GM12878 (cell line): ENCODE measurements around the gene CCN6. TPM values are rescaled to one million over a fixed set of nuclear protein-coding genes. Genes with fewer than 3 reads are reported as not detected.

Experiments used
- FOS ChIP-seq: IDR thresholded peaks from 3 replicates; pipeline ENCODE4 v1.6.1; 2011; ENCODE audit warnings: borderline replicate concordance; ENCODE audit not compliant: insufficient read length; ENCODE audit errors: extremely low read depth
- GABPA ChIP-seq: IDR thresholded peaks from 2 replicates; pipeline ENCODE4 v1.6.1; 2014; ENCODE audit warnings: antibody characterized with exemption, low read depth, mild to moderate bottlenecking, inconsistent platforms
- IKZF1 ChIP-seq: fragments of 450-650 bp; conservative IDR thresholded peaks from 2 replicates; pipeline ENCODE4 v1.6.1; 2017; ENCODE audit warnings: antibody characterized with exemption, mild to moderate bottlenecking
- NRF1 ChIP-seq: conservative IDR thresholded peaks from 2 replicates; pipeline ENCODE4 v1.6.1; 2011; ENCODE audit warnings: mild to moderate bottlenecking, low read depth, low read length, improper control_type of control experiment
- PAX5 ChIP-seq: IDR thresholded peaks from 2 replicates; pipeline ENCODE4 v1.6.1; 2011; ENCODE audit warnings: low read depth, low read length, borderline replicate concordance
- STAT1 ChIP-seq: fragments of 450-650 bp; conservative IDR thresholded peaks from 2 replicates; pipeline ENCODE4 v1.6.1; 2014; ENCODE audit warnings: antibody characterized with exemption, mild to moderate bottlenecking
- polyA plus RNA-seq, 11 experiments: library from polyadenylated mRNA; depleted of rRNA in 4 of 11; unstranded in 6 of 11; stranded (reverse) in 5 of 11; fragments of >200 nt; fragmentation: Nextera tagmentation in 4 of 11; fragmentation: Illumina TruSeq in 1 of 11; extraction: Ambion mirVana in 4 of 11; extraction: Trizol in 1 of 11; gene quantifications; 1 replicate in 1 of 11; 2 replicates in 10 of 11; pipeline versions ENCODE4 v1.2.1 to v1.2.3, GENCODE V29; 2011 to 2016; ENCODE audit warnings: inconsistent platforms in 2 of 11, missing spikeins in 2 of 11, low read depth in 1 of 11
- total RNA-seq, 4 experiments: library from RNA; depleted of rRNA in 3 of 4; stranded (reverse); fragments of >200 nt in 3 of 4; fragmentation: Illumina TruSeq in 1 of 4; extraction: Trizol in 1 of 4; gene quantifications; 2 replicates each; pipeline versions ENCODE4 v1.2.1 to v1.2.3, GENCODE V29; 2013 to 2021
- TF ChIP-seq, protein P1 (sequence below): IDR thresholded peaks from 2 replicates; pipeline ENCODE4 v1.6.1; 2012; ENCODE audit warnings: low read depth, low read length, improper control_type of control experiment
- TF ChIP-seq, protein P2 (sequence below): IDR thresholded peaks from 2 replicates; pipeline ENCODE4 v1.6.1; 2011; ENCODE audit warnings: borderline replicate concordance, low read depth, mild to moderate bottlenecking, moderate library complexity, mixed read lengths, low read length; ENCODE audit not compliant: insufficient read depth; ENCODE audit errors: extremely low read length
- TF ChIP-seq, protein P3 (sequence below): fragments of 450-650 bp; IDR thresholded peaks from 2 replicates; pipeline ENCODE4 v1.6.1; 2017; ENCODE audit warnings: mild to moderate bottlenecking
- TF ChIP-seq, protein P4 (sequence below): fragments of 450-650 bp; IDR thresholded peaks from 2 replicates; pipeline ENCODE4 v1.6.1; 2017; ENCODE audit warnings: mild to moderate bottlenecking, moderate library complexity
- TF ChIP-seq, protein P5 (sequence below): fragments of 450-650 bp; IDR thresholded peaks from 2 replicates; pipeline ENCODE4 v1.6.1; 2014; ENCODE audit warnings: mild to moderate bottlenecking
- TF ChIP-seq, protein P6 (sequence below): fragments of 450-650 bp; IDR thresholded peaks from 2 replicates; pipeline ENCODE4 v1.6.1; 2017; ENCODE audit warnings: borderline replicate concordance
- TF ChIP-seq, protein P7 (sequence below): fragments of 150-350 bp; IDR thresholded peaks from 2 replicates; pipeline ENCODE4 v1.6.1; 2016; ENCODE audit warnings: low read depth, low read length

CCN6 gene
- total and polyA plus RNA-seq, 10 of the 15 experiments (the other 5 are each of a cell fraction or from before 2014, with no cell fraction given), result 0.05 to 0.24 (median 0.19) TPM; not detected in 5

DNA sequence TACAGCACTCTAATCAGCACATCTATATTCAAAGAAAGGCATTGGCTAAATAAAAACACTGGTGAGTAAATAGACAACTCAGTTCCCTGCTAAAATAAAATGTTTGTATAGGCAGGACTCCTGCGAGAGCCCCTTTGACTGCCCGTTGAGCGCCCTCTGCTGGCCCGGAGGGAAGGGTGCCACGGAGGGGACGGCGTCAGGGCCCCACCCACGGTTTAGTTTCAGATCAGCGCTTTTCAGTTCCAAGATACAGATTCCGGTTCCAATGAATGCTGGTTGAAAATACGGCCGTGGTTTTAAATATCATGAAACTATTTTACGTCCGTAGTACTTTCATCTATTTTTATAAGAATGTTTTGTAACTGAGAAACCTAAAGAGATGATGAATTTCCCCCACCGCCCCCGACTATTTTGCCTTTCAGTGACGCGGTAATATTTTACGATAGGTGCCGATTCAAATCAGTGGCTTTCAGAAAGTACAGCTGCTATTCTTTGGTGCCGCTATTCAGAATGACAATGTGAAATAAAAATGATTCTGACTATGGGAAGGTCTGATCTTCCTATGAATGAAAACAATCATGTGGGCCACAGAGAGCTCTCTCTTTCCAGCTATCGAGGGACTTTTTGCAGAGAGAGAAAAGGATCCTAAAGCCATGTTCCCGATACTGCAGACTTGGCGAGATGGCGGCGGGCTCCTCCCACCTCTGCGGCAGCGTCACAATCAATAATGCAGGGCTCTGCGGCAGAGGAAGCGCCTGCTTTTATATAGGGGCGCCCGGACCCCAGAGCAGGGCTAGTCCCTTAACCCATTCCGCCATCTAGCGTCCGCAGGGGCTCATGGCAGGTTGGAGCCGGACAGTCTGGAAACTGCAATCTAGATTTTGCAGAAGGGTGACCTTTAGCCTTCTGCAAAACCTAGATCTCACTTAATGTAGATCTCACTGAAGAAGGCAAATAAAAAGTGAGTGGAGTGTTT lies 10.6 kb upstream of the CCN6 start (continued):
- TF ChIP-seq, protein P1, sequence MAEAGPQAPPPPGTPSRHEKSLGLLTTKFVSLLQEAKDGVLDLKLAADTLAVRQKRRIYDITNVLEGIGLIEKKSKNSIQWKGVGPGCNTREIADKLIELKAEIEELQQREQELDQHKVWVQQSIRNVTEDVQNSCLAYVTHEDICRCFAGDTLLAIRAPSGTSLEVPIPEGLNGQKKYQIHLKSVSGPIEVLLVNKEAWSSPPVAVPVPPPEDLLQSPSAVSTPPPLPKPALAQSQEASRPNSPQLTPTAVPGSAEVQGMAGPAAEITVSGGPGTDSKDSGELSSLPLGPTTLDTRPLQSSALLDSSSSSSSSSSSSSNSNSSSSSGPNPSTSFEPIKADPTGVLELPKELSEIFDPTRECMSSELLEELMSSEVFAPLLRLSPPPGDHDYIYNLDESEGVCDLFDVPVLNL, result no peak
- TF ChIP-seq, protein P2, sequence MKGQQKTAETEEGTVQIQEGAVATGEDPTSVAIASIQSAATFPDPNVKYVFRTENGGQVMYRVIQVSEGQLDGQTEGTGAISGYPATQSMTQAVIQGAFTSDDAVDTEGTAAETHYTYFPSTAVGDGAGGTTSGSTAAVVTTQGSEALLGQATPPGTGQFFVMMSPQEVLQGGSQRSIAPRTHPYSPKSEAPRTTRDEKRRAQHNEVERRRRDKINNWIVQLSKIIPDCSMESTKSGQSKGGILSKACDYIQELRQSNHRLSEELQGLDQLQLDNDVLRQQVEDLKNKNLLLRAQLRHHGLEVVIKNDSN, result no peak
- TF ChIP-seq, protein P3, sequence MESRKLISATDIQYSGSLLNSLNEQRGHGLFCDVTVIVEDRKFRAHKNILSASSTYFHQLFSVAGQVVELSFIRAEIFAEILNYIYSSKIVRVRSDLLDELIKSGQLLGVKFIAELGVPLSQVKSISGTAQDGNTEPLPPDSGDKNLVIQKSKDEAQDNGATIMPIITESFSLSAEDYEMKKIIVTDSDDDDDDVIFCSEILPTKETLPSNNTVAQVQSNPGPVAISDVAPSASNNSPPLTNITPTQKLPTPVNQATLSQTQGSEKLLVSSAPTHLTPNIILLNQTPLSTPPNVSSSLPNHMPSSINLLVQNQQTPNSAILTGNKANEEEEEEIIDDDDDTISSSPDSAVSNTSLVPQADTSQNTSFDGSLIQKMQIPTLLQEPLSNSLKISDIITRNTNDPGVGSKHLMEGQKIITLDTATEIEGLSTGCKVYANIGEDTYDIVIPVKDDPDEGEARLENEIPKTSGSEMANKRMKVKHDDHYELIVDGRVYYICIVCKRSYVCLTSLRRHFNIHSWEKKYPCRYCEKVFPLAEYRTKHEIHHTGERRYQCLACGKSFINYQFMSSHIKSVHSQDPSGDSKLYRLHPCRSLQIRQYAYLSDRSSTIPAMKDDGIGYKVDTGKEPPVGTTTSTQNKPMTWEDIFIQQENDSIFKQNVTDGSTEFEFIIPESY, result no peak
- TF ChIP-seq, protein P4, sequence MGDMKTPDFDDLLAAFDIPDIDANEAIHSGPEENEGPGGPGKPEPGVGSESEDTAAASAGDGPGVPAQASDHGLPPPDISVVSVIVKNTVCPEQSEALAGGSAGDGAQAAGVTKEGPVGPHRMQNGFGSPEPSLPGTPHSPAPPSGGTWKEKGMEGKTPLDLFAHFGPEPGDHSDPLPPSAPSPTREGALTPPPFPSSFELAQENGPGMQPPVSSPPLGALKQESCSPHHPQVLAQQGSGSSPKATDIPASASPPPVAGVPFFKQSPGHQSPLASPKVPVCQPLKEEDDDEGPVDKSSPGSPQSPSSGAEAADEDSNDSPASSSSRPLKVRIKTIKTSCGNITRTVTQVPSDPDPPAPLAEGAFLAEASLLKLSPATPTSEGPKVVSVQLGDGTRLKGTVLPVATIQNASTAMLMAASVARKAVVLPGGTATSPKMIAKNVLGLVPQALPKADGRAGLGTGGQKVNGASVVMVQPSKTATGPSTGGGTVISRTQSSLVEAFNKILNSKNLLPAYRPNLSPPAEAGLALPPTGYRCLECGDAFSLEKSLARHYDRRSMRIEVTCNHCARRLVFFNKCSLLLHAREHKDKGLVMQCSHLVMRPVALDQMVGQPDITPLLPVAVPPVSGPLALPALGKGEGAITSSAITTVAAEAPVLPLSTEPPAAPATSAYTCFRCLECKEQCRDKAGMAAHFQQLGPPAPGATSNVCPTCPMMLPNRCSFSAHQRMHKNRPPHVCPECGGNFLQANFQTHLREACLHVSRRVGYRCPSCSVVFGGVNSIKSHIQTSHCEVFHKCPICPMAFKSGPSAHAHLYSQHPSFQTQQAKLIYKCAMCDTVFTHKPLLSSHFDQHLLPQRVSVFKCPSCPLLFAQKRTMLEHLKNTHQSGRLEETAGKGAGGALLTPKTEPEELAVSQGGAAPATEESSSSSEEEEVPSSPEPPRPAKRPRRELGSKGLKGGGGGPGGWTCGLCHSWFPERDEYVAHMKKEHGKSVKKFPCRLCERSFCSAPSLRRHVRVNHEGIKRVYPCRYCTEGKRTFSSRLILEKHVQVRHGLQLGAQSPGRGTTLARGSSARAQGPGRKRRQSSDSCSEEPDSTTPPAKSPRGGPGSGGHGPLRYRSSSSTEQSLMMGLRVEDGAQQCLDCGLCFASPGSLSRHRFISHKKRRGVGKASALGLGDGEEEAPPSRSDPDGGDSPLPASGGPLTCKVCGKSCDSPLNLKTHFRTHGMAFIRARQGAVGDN, result no peak
- no peak for TF ChIP-seq GABPA
- no peak for TF ChIP-seq PAX5
- TF ChIP-seq FOS, result no peak
- TF ChIP-seq, protein P5, sequence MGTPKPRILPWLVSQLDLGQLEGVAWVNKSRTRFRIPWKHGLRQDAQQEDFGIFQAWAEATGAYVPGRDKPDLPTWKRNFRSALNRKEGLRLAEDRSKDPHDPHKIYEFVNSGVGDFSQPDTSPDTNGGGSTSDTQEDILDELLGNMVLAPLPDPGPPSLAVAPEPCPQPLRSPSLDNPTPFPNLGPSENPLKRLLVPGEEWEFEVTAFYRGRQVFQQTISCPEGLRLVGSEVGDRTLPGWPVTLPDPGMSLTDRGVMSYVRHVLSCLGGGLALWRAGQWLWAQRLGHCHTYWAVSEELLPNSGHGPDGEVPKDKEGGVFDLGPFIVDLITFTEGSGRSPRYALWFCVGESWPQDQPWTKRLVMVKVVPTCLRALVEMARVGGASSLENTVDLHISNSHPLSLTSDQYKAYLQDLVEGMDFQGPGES, result no peak
- TF ChIP-seq, protein P6, sequence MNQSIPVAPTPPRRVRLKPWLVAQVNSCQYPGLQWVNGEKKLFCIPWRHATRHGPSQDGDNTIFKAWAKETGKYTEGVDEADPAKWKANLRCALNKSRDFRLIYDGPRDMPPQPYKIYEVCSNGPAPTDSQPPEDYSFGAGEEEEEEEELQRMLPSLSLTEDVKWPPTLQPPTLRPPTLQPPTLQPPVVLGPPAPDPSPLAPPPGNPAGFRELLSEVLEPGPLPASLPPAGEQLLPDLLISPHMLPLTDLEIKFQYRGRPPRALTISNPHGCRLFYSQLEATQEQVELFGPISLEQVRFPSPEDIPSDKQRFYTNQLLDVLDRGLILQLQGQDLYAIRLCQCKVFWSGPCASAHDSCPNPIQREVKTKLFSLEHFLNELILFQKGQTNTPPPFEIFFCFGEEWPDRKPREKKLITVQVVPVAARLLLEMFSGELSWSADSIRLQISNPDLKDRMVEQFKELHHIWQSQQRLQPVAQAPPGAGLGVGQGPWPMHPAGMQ, result no peak
- TF ChIP-seq, protein P7, sequence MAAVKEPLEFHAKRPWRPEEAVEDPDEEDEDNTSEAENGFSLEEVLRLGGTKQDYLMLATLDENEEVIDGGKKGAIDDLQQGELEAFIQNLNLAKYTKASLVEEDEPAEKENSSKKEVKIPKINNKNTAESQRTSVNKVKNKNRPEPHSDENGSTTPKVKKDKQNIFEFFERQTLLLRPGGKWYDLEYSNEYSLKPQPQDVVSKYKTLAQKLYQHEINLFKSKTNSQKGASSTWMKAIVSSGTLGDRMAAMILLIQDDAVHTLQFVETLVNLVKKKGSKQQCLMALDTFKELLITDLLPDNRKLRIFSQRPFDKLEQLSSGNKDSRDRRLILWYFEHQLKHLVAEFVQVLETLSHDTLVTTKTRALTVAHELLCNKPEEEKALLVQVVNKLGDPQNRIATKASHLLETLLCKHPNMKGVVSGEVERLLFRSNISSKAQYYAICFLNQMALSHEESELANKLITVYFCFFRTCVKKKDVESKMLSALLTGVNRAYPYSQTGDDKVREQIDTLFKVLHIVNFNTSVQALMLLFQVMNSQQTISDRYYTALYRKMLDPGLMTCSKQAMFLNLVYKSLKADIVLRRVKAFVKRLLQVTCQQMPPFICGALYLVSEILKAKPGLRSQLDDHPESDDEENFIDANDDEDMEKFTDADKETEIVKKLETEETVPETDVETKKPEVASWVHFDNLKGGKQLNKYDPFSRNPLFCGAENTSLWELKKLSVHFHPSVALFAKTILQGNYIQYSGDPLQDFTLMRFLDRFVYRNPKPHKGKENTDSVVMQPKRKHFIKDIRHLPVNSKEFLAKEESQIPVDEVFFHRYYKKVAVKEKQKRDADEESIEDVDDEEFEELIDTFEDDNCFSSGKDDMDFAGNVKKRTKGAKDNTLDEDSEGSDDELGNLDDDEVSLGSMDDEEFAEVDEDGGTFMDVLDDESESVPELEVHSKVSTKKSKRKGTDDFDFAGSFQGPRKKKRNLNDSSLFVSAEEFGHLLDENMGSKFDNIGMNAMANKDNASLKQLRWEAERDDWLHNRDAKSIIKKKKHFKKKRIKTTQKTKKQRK, result no peak
- TF ChIP-seq NRF1, result no peak
- TF ChIP-seq STAT1, result no peak; the same call in 1 of the 2 replicates
- peak; percentile 36 for TF ChIP-seq IKZF1
